ELF-1 (cell line): ENCODE data around the gene PRKAA1.
"Not testable (repeated sequence)": the region's sequence is repeated elsewhere in the genome, so short reads cannot be mapped to it uniquely, and the experiment has no call there.

Experiments used
- DNase-seq: peaks from one replicate; pipeline ENCODE4 v3.0.0-alpha.2; 2016; ENCODE audit warnings: low read depth, low spot score

Gene PRKAA1

DNA sequence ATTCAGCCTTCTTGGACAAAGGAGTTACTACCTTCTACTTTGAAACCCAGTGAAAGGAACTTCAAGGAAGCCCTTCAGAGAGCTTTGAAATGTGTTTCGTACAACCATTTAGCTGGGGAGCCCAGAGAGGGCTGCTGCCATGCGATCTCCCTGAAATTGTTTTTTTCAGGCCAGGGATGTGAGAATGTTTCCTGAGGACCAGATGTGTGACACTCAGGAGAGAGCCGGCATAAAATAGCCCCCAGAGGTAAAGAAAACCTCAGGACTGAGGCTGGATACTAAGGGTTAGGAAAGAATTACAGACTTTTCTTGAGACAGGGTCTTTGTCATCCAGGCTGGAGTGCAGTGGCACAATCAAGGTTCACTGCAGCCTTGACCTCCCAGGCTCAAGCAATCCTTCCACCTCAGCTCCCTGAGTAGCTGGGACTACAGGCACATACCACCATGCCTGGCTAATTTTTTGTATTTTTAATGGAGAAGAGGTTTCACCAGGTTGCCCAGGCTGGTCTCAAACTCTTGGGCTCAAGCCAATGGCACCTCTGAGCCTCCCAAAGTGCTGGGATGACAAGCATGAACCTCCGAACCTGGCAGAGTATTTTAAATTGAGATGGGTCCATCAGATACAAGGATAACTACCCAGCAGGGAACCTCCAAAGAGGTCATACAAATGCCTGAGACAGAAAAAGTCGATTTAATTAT lies 28.5 kb upstream of the PRKAA1 start:
- no peak for DNase-seq

DNA sequence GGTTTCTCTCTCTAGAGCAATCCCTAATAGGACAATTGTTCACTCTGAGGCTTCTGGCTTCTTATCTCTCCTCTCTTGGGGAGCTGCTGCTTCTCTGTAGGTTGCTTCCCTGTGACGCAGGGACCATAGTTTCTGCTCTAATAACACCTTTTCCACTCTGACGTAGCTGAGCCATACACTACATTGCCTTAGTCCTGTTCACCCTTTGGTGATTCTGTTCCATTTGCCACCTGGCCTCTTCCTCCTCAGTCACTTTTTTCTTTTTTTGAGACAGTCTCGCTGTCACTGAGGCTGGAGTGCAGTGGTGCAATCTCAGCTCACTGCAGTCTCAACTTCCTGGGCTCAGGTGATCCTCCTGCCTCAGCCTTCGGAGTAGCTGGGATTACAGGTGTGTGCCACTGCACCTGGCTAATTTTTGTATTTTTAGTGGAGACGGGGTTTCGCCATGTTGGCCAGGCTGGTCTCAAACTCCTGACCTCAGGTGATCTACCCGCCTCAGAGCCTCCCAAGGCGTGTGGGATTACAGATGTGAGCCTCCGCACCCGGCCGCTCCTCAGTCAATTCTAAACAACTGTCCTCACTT lies 27.4 kb upstream of the PRKAA1 start:
- DNase-seq = not testable (repeated sequence)

DNA sequence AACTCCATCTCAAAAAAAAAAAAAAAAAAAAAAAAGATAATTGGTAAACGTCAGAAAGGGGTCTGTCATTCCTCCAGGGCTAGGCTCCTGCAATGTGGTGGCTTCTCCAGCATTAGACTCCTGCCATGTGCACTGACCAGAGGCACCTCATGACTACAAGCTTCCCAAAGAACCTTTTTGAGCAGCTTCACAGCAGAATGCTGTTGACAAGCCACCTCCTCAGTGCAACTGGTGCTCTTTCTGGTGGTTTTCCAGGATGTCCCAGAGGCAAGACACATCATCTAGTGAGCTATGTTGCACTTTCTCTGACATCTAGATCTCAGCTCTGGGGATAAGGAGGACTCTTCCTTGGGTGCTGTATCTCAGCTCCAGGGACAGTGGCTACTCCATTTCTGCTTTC lies 25.3 kb upstream of the PRKAA1 start:
- no peak for DNase-seq

DNA sequence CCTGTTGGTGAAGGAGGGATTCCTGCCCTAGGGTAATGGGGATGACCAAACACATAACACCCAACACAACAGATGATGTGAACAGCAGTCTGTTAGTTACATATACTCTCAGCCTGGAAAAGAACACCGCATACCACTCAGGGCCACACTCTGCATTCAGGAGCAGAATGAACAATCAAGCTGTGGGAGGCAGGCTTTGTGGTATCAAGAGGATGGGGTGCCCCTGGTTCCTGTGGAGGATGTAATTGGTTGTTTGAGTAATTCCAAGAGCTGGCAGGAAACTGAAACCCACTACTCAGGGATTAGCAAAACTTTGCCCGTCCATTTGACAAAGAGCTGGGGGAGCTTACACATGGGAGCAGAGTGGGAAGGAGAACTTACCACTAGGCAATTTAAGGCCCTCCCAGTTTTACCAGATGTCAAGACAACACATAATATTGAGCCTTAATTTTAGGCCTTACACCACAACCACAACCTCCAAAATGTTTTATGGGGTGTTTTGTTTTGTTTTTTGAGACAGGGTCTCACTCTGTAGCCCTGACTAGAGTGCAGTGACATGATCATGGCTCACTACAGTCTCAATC lies 15.6 kb upstream of the PRKAA1 start:
- no peak for DNase-seq

DNA sequence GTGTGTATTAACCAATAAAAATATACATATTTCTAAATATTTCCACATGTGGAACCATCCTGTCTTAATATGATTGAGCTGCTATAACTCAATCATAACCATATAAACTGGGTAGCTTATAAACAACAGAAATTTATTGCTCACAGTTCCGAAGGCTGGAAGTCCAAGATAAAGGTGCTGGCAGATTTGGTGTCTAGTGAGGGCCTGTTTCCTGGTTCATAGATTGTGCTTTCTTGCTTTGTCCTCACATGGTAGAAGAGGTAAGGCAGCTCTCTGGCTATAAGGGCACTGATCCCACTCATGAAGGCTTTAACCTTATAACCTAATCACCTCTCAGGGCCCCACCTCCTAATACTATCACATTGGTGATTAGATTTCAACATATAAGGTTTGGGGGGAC lies 14.0 kb upstream of the PRKAA1 start:
- no peak for DNase-seq

DNA sequence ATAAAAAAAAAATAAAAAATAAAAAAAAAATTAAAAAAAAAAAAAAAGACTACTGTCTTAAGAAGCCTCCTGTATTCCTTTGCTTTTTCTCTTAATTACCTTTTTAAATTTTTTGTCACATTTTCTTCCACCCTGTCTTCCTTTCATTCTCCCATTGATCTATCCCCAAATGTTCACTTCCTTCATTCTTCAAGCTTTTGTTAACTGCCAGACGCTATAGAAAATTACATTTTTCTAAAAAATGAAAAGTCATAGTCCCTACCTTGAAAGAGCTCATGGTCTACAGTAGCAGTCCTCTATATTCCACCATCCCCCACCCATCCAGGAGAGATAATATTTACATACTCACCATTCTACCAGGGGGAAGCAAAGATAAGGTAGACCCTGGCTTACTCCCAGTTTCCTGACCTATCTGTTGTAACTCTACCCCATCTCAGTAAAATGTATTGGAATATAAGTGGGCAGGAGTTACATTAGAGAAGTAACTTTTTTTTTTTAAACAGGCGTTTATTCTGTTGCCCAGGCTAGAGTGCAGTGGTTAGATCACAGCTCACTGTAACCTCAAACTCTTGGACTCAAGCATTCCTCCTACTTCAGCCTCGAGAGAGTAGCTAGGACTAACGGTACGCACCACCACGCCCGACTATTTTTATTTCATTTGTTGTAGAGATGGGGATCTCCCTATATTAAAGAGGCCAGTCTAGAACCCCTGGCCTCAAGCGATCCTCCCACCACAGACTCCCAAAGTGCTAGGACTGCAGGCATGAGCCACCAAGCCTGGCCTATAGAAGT lies 3.8 kb upstream of the PRKAA1 start:
- no peak for DNase-seq

DNA sequence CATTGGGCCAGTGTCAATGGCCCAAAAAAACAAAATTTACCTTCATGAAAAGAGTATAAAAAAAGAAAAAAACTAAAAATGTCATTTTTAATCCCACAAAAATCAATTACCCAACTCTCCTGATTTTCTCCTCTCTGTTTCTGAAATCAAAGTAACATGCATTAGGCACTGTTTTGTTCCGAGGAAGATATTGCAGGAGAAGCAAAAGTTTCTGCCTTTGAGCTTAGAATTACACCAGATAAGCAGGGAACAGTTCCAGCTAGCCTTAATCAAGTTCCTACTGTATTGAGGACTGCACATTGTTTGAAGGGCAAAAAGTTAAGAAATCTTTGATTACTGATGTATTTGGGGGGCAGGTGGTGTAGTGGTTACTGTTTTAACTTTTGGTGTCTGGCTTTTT lies 1.1 kb upstream of the PRKAA1 start:
- DNase-seq = no peak

DNA sequence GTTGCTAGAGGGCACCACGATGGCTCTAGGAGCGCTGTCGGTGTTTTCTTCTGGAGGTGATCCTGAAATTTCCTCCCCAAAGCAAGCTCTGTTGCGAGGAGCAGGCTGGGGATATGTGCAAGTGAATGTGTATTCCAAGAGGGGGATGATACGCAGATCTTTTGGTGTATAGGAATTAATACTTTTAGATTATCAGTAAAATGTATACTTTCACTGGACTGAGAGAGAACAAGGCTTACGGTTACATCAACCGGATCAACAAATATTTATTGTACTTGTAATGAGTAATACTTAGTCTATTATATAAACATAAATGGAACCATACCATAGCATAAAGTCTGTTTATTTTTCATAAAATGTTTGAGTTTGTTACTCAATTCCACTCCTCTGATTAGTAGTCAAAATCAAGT lies 632 bp upstream of the PRKAA1 start:
- DNase-seq = no peak

DNA sequence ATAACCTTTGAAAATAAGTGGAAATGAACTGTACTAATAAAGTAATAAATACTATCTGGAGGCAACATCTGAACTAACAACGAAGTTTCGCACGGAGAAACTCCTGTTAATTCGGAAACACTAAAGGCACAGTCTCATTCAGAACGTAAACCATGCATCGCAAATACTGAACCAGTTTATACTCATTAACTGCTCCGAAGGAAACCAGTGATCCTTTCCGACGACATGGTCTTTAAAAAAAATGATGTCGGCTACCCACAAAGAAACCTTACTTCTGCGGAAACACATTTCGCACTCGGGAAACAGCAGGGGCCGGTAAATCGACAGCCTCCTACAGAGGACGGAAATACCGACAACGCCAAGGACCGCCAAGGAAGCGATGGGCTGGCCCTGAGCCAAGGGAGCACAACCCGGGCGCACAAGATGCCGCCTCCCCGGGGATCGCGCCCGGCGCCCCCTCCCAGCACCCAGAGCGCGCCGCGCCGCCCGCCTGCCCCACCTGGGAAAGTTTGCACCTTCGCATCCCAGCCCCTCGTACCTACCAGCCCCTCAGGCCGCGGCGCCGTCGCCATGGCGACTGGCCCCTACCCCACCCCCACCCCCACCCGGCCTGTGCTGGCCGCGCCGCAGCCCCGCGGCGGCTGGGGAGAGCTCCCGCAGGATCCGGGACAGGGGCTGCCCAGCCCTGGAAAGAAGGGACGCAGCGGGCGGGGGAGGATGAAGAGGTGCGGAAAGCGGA lies 732 bp downstream of the PRKAA1 start:
- DNase-seq = peak; percentile 87

DNA sequence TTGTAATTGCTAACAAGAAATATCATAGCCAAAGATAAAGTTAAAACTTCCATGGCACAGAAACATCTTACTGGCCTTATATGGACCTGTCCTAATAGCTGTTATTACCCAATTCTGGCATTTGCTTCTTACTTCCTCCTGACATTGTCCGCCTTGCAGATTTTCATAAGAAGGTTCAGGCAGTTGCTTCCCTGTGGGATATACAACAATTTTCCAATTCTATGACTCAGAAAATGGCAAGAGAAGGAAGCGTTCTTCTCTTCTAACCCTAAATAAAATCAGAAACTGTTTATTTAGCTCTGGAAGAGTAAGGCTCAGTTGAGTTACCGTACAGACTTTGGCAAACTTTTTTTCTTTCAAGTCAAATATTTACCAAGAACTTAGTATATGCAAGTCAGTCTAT lies 1.7 kb downstream of the PRKAA1 start:
- DNase-seq = no peak

DNA sequence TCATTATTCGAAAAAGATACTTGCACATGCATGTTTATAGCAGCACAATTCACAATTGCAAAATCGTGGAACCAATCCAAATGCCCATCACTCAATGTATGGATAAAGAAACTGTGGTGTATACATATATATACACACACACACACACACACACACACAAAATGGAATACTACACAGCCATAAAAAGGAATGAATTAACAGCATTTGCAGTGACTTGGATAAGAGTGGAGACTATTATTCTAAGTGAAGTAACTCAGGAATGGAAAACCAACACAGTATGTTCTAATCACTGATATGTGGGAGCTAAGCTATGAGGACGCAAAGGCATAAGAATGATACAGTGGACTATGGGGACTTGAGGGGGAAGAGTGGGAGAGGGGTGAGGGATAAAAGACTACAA lies 3.3 kb downstream of the PRKAA1 start:
- not testable (repeated sequence) for DNase-seq

DNA sequence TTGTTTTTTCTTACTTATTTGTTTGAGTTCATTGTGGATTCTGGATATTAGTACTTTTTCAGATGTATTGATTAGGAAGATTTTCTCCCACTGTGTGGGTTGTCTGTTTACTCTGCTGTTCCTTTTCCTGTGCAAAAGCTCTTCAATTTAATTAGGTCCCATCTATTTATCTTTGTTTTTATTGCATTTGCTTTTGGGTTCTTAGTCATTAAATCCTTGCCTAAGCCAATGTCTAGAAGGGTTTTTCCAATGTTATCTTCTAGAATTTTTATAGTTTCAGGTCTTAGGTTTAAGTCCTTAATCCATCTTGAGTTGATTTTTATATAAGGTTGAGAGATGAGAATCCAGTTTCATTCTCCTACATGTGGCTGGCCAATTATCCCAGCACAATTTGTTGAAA lies 3.8 kb downstream of the PRKAA1 start:
- DNase-seq = not testable (repeated sequence)

DNA sequence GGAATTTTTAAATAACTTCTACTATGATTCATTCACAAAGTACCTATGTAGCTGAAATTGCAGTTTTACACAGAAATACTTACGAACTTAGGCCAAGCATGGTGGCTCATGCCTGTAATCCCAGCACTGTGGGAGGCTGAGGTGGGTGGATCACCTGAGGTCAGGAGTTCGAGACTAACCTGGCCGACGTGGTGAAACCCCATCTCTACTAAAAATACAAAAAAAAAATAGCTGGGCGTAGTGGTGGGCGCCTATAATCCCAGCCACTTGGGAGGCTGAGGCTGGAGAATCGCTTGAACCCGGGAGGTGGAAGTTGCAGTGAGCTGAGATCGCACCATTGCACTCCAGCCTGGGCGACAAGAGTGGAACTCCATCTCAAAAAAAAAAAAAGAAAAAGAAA lies 5.5 kb downstream of the PRKAA1 start:
- DNase-seq = not testable (repeated sequence)

DNA sequence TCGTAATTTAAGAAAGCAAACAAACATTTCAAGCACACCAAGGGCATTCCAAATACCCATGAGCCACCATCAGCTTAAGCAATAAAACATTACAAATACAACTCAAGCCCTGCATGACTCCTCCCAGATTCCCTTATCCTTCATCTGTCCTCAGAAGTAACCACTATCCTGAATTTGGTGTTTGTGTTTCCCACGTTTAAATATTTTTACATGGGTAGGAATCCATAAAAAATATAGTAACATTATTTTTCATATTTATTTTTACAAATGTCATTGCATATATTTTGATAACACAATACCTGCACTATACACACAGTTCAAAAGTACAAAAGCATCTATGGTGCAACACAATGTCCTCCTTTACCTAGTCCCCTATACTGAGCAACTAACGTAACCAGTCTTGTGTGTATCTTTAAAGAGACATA lies 6.4 kb downstream of the PRKAA1 start:
- no peak for DNase-seq

DNA sequence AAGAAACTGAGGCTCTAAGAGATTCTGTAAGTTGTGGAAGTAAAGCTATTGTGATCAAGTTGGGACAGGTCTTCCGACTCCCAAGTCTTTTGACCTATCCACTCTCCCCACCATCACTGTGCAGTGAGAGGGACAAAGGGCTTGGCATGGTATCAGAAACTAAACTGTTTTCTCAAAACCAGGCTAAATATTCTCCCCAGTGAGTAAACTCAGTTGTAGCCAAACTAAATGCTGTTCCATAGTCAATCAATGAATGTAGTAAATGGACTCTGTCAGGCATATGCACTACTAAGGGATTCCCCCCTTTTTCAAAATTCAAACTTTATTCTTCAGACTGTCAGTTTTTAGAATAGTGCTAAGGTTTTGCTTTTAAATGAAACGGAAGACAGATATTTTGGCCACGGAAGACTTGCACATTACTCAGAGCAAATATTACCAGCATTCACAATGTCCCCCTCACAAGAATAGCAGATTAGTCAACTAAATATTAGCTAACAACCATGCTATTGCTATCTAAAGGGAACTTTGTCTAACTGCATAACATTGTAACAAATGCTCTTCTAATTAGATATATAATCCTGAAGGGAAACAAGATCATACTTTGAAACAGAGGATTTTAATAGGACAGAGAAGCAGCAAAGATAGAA lies 7.1 kb downstream of the PRKAA1 start:
- no peak for DNase-seq

DNA sequence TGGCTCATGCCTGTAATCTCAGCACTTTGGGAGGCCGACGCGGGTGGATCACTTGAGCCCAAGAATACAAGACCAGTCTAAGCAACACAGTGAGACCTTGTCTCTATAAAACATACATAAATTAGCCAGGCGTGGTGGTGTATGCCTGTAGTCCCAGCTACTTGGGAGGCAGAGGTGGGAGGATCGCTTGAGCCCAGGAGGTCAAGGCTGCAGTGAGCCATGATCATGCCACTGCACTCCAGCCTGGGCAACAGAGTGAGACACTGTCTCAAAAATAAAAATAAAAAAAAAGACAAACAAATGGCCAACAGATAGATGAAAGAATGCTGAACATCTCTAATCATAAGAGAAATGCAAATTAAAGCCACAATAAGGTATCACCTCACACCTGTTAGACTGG lies 9.2 kb downstream of the PRKAA1 start:
- DNase-seq = not testable (repeated sequence)

DNA sequence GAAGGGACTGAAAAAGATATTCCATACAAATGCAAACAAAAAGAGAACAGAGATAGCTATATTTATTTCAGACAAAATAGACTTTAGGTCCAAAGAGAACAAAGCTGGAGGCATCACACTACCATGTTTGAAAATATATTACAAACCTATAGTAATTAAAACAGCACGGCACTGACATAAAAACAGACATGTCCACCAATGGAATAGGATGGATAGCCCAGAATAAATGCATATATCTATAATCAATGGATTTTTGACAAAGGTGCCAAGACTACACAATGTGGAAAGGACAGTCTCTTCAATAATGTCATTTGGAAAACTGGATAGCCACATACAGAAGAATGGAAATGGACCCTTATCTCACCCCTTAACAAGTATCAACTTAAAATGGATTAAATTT lies 10.2 kb downstream of the PRKAA1 start:
- DNase-seq = no peak

DNA sequence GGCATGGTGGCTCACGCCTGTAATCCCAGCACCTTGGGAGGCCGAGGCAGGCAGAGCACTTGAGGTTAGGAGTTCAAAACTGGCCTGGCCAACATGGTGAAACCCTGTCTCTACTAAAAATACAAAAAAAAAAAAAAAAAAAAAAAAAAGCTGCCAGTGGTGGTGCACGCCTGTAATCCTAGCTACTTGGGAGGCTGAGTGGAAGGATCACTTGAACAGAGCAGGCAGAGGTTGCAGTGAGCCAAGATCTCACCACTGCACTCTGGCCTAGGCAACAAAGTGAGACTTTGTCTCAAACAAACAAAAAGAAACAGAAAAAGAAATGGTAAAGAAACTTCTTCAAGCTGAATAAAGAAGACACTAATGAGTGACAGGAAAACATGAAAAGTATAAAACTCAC lies 11.5 kb downstream of the PRKAA1 start:
- not testable (repeated sequence) for DNase-seq

DNA sequence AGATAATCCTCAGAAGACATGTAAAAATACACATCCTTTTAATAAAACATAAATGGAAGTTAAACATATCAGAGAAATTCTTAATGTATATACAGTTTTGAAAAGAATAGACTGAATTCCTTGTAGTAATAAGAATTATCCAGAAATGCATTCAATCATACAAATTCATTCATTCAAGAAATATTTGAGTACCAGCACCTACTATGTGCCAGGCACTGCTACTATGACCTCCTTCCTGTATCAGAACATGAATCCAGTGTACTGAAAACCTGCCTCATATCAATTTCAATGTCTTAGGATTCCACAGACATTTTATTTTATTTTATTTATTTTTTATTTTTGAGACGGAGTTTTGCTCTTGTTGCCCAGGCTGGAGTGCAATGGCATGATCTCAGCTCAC lies 13.3 kb downstream of the PRKAA1 start:
- no peak for DNase-seq

DNA sequence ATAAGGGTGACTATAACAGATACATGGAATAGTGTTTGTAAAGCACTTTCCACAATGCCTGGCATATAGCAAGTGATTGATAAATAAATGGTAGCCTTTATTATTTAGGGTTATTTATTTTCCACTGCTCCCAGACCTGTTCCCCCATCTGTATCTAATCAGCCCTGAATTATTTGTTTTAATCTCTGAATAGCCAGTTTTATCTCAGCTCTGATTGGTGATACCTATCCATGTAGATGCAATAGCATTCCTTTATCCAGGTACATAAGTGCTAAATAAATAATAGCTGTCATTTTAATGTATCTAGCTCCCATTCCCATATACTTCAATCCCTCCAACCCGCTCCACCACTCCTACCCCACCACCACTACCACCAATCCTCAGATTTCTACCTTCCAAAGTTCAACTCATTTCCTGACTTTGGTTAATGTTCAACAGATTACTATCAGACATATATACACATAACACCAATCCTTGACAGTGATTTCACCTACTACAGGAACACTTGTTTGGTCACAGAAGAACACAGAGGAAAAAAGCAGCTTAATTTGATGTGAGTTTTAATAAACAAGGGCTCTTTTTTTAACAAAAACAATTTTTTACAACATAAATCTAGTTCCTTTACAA lies 14.0 kb downstream of the PRKAA1 start:
- DNase-seq = no peak
